SK-N-SH treated with all-trans-retinoic acid at 6 μM for 48 hours (cell line): ENCODE data around the gene PARD3B.

Source experiments
- ATAC-seq: fragments of 200-7000 bp; cut with Tn5 transposase; 3 replicates; pipeline ENCODE4 v1.9.1; 2020; ENCODE audit warnings: mild to moderate bottlenecking, moderate library complexity
- ARNTL ChIP-seq: fragments of 450-650 bp; formaldehyde crosslinking; IDR thresholded peaks from 2 replicates; pipeline ENCODE4 v1.5.0; 2020; ENCODE audit warnings: low read depth, mild to moderate bottlenecking, moderate library complexity, borderline replicate concordance
- BACH2 ChIP-seq: fragments of 250-450 bp; sonication (Bioruptor Pico); IDR thresholded peaks from 2 replicates; pipeline ENCODE4 v1.9.0; 2021; ENCODE audit warnings: mild to moderate bottlenecking, borderline replicate concordance
- CSDC2 ChIP-seq: fragments of 250-450 bp; sonication (Bioruptor Pico); IDR thresholded peaks from 2 replicates; pipeline ENCODE4 v1.5.0; 2020; ENCODE audit warnings: mild to moderate bottlenecking, moderate library complexity
- ESRRG ChIP-seq: fragments of 250-450 bp; sonication (Bioruptor Pico); IDR thresholded peaks from 2 replicates; pipeline ENCODE4 v1.6.1; 2021; ENCODE audit warnings: mild to moderate bottlenecking
- GLIS3 ChIP-seq: fragments of 250-450 bp; sonication (Bioruptor Pico); IDR thresholded peaks from 2 replicates; pipeline ENCODE4 v1.5.0; 2020; ENCODE audit warnings: mild to moderate bottlenecking, moderate library complexity
- ISL1 ChIP-seq: fragments of 250-450 bp; sonication (Bioruptor Pico); IDR thresholded peaks from 2 replicates; pipeline ENCODE4 v2.1.2; 2022; ENCODE audit warnings: mild to moderate bottlenecking, moderate library complexity
- OSR1 ChIP-seq: fragments of 250-450 bp; sonication (Bioruptor Pico); IDR thresholded peaks from 2 replicates; pipeline ENCODE4 v1.8.0; 2022; ENCODE audit warnings: moderate library complexity, mild to moderate bottlenecking, inconsistent platforms
- POU6F1 ChIP-seq: fragments of 250-450 bp; sonication (Bioruptor Pico); IDR thresholded peaks from 2 replicates; pipeline ENCODE4 v1.8.0; 2021; ENCODE audit warnings: low read depth, mild to moderate bottlenecking, moderate library complexity, borderline replicate concordance
- SNAI2 ChIP-seq: fragments of 250-450 bp; sonication (Bioruptor Pico); IDR thresholded peaks from 2 replicates; pipeline ENCODE4 v1.5.0; 2020; ENCODE audit warnings: mild to moderate bottlenecking, moderate library complexity
- TCF4 ChIP-seq: fragments of 250-450 bp; sonication (Bioruptor Pico); IDR thresholded peaks from 2 replicates; pipeline ENCODE4 v1.8.0; 2021; ENCODE audit warnings: mild to moderate bottlenecking, moderate library complexity, borderline replicate concordance
- TSHZ2 ChIP-seq: fragments of 250-450 bp; sonication (Bioruptor Pico); IDR thresholded peaks from 2 replicates; pipeline ENCODE4 v1.5.0; 2020; ENCODE audit warnings: mild to moderate bottlenecking, moderate library complexity
- ZC3H10 ChIP-seq: fragments of 250-450 bp; sonication (Bioruptor Pico); IDR thresholded peaks from 2 replicates; pipeline ENCODE4 v1.5.1; 2021; ENCODE audit warnings: mild to moderate bottlenecking, moderate library complexity
- ZFP3 ChIP-seq: fragments of 250-450 bp; sonication (Bioruptor Pico); IDR thresholded peaks from 2 replicates; pipeline ENCODE4 v1.5.0; 2020; ENCODE audit warnings: mild to moderate bottlenecking, moderate library complexity
- ZFP30 ChIP-seq: fragments of 450-650 bp; formaldehyde crosslinking; IDR thresholded peaks from 2 replicates; pipeline ENCODE4 v1.5.0; 2022; ENCODE audit warnings: mild to moderate bottlenecking, moderate library complexity
- ZNF565 ChIP-seq: fragments of 450-650 bp; formaldehyde crosslinking; conservative IDR thresholded peaks from 2 replicates; pipeline ENCODE4 v1.5.0; 2020; ENCODE audit warnings: low read depth, mild to moderate bottlenecking, moderate library complexity
- ZNF70 ChIP-seq: fragments of 450-650 bp; formaldehyde crosslinking; IDR thresholded peaks from 2 replicates; pipeline ENCODE4 v1.5.0; 2020; ENCODE audit warnings: mild to moderate bottlenecking, moderate library complexity
- ZNF8 ChIP-seq: fragments of 450-650 bp; formaldehyde crosslinking; IDR thresholded peaks from 2 replicates; pipeline ENCODE4 v1.5.0; 2020; ENCODE audit warnings: mild to moderate bottlenecking, moderate library complexity
- TF ChIP-seq, protein P1 (sequence below): fragments of 250-450 bp; sonication (Bioruptor Pico); IDR thresholded peaks from 2 replicates; pipeline ENCODE4 v1.8.0; 2020; ENCODE audit warnings: mild to moderate bottlenecking, moderate library complexity, borderline replicate concordance
- TF ChIP-seq, protein P2 (sequence below): fragments of 250-450 bp; sonication (Bioruptor Pico); IDR thresholded peaks from 2 replicates; pipeline ENCODE4 v1.5.1; 2020; ENCODE audit warnings: low read depth, mild to moderate bottlenecking, moderate library complexity
- TF ChIP-seq, protein P3 (sequence below): fragments of 250-450 bp; sonication (Bioruptor Pico); IDR thresholded peaks from 2 replicates; pipeline ENCODE4 v1.5.1; 2021; ENCODE audit warnings: mild to moderate bottlenecking, moderate library complexity

PARD3B gene

GRCh38 chr2:204917089-204917701 is 371.9 kb downstream of the PARD3B start:
- ATAC-seq, result no peak
- TF ChIP-seq GLIS3, result no peak
- no peak for TF ChIP-seq CSDC2 (CRISPR knock-in tag)
- TF ChIP-seq, protein P1, sequence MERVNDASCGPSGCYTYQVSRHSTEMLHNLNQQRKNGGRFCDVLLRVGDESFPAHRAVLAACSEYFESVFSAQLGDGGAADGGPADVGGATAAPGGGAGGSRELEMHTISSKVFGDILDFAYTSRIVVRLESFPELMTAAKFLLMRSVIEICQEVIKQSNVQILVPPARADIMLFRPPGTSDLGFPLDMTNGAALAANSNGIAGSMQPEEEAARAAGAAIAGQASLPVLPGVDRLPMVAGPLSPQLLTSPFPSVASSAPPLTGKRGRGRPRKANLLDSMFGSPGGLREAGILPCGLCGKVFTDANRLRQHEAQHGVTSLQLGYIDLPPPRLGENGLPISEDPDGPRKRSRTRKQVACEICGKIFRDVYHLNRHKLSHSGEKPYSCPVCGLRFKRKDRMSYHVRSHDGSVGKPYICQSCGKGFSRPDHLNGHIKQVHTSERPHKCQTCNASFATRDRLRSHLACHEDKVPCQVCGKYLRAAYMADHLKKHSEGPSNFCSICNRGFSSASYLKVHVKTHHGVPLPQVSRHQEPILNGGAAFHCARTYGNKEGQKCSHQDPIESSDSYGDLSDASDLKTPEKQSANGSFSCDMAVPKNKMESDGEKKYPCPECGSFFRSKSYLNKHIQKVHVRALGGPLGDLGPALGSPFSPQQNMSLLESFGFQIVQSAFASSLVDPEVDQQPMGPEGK (CRISPR knock-in tag), result no peak
- no peak for TF ChIP-seq ZFP30
- TF ChIP-seq, protein P2, sequence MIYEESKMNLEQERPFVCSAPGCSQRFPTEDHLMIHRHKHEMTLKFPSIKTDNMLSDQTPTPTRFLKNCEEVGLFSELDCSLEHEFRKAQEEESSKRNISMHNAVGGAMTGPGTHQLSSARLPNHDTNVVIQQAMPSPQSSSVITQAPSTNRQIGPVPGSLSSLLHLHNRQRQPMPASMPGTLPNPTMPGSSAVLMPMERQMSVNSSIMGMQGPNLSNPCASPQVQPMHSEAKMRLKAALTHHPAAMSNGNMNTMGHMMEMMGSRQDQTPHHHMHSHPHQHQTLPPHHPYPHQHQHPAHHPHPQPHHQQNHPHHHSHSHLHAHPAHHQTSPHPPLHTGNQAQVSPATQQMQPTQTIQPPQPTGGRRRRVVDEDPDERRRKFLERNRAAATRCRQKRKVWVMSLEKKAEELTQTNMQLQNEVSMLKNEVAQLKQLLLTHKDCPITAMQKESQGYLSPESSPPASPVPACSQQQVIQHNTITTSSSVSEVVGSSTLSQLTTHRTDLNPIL (CRISPR knock-in tag), result no peak
- TF ChIP-seq BACH2, result no peak
- TF ChIP-seq ZFP3 (CRISPR knock-in tag), result no peak
- TF ChIP-seq POU6F1, result no peak
- TF ChIP-seq SNAI2, result no peak
- TF ChIP-seq ISL1 (CRISPR knock-in tag), result no peak

DNA sequence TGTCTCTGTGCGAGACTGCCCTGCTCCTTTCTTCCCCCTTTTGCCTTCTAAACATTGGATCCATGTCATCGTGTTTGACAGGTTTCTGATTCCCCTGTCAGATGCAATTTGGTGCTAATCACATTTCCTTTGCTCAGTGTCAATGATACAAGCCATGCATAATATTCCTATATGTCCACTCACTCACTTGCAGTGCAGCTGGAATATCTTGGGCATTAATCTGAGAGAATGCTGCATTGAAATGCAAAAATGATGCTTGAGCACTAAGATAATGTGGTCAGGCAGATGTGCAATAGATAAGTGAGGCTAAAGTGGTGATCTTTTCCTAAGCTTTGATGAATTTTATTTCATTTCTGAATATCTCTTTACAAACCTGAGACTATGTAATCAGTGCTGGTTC is 375.5 kb downstream of the PARD3B start:
- no peak for ATAC-seq
- TF ChIP-seq ZNF565 (CRISPR knock-in tag) (no peak), TCF4 (0 out of 2 replicates have a peak, but pooled peaks have one; percentile 26)

GRCh38 chr2:204923957-204924356 is 378.7 kb downstream of the PARD3B start:
- no peak for TF ChIP-seq ZNF70 (CRISPR knock-in tag)
- no peak for TF ChIP-seq TCF4
- no peak for TF ChIP-seq ZC3H10 (CRISPR knock-in tag)
- TF ChIP-seq ZNF8 (CRISPR knock-in tag), result no peak
- no peak for TF ChIP-seq ZNF565 (CRISPR knock-in tag)
- TF ChIP-seq ZFP30, result no peak
- TF ChIP-seq ARNTL (CRISPR knock-in tag), result no peak
- TF ChIP-seq ESRRG (CRISPR knock-in tag), result no peak
- TF ChIP-seq TSHZ2, result no peak
- TF ChIP-seq, protein P1 (CRISPR knock-in tag), result no peak
- TF ChIP-seq GLIS3, result no peak
- TF ChIP-seq, protein P2 (CRISPR knock-in tag), result no peak
- TF ChIP-seq, protein P3, sequence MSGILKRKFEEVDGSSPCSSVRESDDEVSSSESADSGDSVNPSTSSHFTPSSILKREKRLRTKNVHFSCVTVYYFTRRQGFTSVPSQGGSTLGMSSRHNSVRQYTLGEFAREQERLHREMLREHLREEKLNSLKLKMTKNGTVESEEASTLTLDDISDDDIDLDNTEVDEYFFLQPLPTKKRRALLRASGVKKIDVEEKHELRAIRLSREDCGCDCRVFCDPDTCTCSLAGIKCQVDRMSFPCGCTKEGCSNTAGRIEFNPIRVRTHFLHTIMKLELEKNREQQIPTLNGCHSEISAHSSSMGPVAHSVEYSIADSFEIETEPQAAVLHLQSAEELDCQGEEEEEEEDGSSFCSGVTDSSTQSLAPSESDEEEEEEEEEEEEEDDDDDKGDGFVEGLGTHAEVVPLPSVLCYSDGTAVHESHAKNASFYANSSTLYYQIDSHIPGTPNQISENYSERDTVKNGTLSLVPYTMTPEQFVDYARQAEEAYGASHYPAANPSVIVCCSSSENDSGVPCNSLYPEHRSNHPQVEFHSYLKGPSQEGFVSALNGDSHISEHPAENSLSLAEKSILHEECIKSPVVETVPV (CRISPR knock-in tag), result no peak
- no peak for TF ChIP-seq OSR1 (CRISPR knock-in tag)
- no peak for ATAC-seq
